IMR-90 (cell line): ENCODE data around the gene FIBIN. TPM values are rescaled to one million over a fixed set of nuclear protein-coding genes. Genes with fewer than 3 reads are reported as not detected.

ENCODE experiments used
- ATAC-seq: fragments of 200-7000 bp; cut with Tn5 transposase; 2 replicates; pipeline ENCODE4 v1.9.1; 2020; ENCODE audit warnings: low read depth, mild to moderate bottlenecking, moderate library complexity
- BruUV-seq: library from RNA; stranded (reverse); fragments of 400-500 nt; replicated peaks from 2 replicates; lab custom pipeline; 2021; lab: Mats Ljungman, UMichigan
- CTCF ChIA-PET: fragments of 300-600 bp; formaldehyde crosslinking; extraction: SDS; loops from one replicate; lab custom pipeline; 2021; ENCODE audit warnings: antibody characterized with exemption; lab: Yijun Ruan, JAX
- POLR2A ChIA-PET: fragments of 300-600 bp; sonication (Branson Sonifier 250); formaldehyde crosslinking; loops from one replicate; lab custom pipeline; 2022; ENCODE audit warnings: antibody characterized with exemption; ENCODE audit not compliant: unreplicated experiment; lab: Charles Lee
- DNase-seq: peaks from one replicate; pipeline ENCODE4 v3.0.0; 2013
- H2AFZ ChIP-seq: replicated peaks from 2 replicates; pipeline ENCODE3; 2013; ENCODE audit warnings: low read length, mild to moderate bottlenecking; ENCODE audit not compliant: poor library complexity
- H2AK5ac ChIP-seq: 2 replicates; pipeline ENCODE4 v1.6.1; 2013; ENCODE audit warnings: low read depth, low read length, inconsistent platforms
- H2AK9ac ChIP-seq: replicated peaks from 2 replicates; pipeline ENCODE3; 2013; ENCODE audit warnings: mild to moderate bottlenecking, low read depth, low read length, moderate library complexity; ENCODE audit not compliant: poor library complexity
- H2BK120ac ChIP-seq: 2 replicates; pipeline ENCODE4 v1.6.1; 2013; ENCODE audit warnings: low read depth, low read length, inconsistent platforms
- H2BK15ac ChIP-seq: 3 replicates; pipeline ENCODE4 v1.6.1; 2013; ENCODE audit warnings: low read depth, low read length, inconsistent platforms
- H2BK20ac ChIP-seq: 2 replicates; pipeline ENCODE4 v1.6.1; 2013; ENCODE audit warnings: low read depth, mild to moderate bottlenecking, inconsistent platforms, low read length, moderate library complexity
- H2BK5ac ChIP-seq: 2 replicates; pipeline ENCODE4 v1.6.1; 2013; ENCODE audit warnings: mild to moderate bottlenecking, low read depth, low read length, inconsistent platforms; ENCODE audit not compliant: poor library complexity, severe bottlenecking
- H3K14ac ChIP-seq: replicated peaks from 2 replicates; pipeline ENCODE4 v1.6.1; 2013; ENCODE audit warnings: low read depth, low read length, inconsistent platforms
- H3K18ac ChIP-seq: 2 replicates; pipeline ENCODE4 v1.6.1; 2013; ENCODE audit warnings: low read depth, low read length, control low read depth
- H3K23ac ChIP-seq: 2 replicates; pipeline ENCODE4 v1.6.1; 2013; ENCODE audit warnings: low read depth, low read length, inconsistent platforms
- H3K27ac ChIP-seq: 2 replicates; pipeline ENCODE4 v1.5.1; 2013; ENCODE audit warnings: mild to moderate bottlenecking, control low read depth, low read length; ENCODE audit not compliant: insufficient read depth
- H3K27me3 ChIP-seq: 2 replicates; pipeline ENCODE4 v1.6.1; 2013; ENCODE audit warnings: low read length; ENCODE audit not compliant: control insufficient read depth, insufficient read depth
- H3K36me3 ChIP-seq: 2 replicates; pipeline ENCODE4 v1.6.1; 2013; ENCODE audit warnings: low read length, mixed read lengths; ENCODE audit not compliant: control insufficient read depth, insufficient read depth
- H3K4ac ChIP-seq: 2 replicates; pipeline ENCODE4 v1.6.1; 2013; ENCODE audit warnings: low read depth, low read length, inconsistent platforms
- H3K4me1 ChIP-seq: 2 replicates; pipeline ENCODE4 v1.6.1; 2013; ENCODE audit warnings: low read length, mixed read lengths; ENCODE audit not compliant: control insufficient read depth, insufficient read depth
- H3K4me2 ChIP-seq: 2 replicates; pipeline ENCODE4 v1.6.1; 2013; ENCODE audit warnings: low read depth, mild to moderate bottlenecking, control low read depth, low read length, moderate library complexity
- H3K4me3 ChIP-seq: 2 replicates; pipeline ENCODE4 v1.5.1; 2013; ENCODE audit warnings: low read depth, mild to moderate bottlenecking, control low read depth, low read length, moderate library complexity; ENCODE audit not compliant: insufficient read depth
- H3K56ac ChIP-seq: 2 replicates; pipeline ENCODE4 v1.6.1; 2013; ENCODE audit warnings: low read length, inconsistent platforms; ENCODE audit not compliant: insufficient read depth; ENCODE audit errors: extremely low read depth
- H3K79me1 ChIP-seq, 2 experiments: 2 replicates each; pipeline ENCODE4 v1.6.1; 2013; ENCODE audit warnings: low read length in 2 of 2, inconsistent platforms in 1 of 2, low read depth in 1 of 2
- H3K9ac ChIP-seq: 2 replicates; pipeline ENCODE4 v1.6.1; 2013; ENCODE audit warnings: low read depth, low read length, control low read depth
- H3K9me1 ChIP-seq: 2 replicates; pipeline ENCODE4 v1.6.1; 2013; ENCODE audit warnings: low read length, inconsistent platforms; ENCODE audit not compliant: insufficient read depth
- H3K9me3 ChIP-seq: 2 replicates; pipeline ENCODE4 v1.6.1; 2013; ENCODE audit warnings: low read length; ENCODE audit not compliant: control insufficient read depth, insufficient read depth
- H4K20me1 ChIP-seq: 2 replicates; pipeline ENCODE4 v1.6.1; 2013; ENCODE audit warnings: low read length, inconsistent platforms; ENCODE audit not compliant: insufficient read depth
- H4K5ac ChIP-seq: 2 replicates; pipeline ENCODE4 v1.6.1; 2013; ENCODE audit warnings: mild to moderate bottlenecking, low read depth, low read length, control low read depth
- H4K8ac ChIP-seq, 2 experiments: 2 replicates each; pipeline ENCODE4 v1.6.1; 2013; ENCODE audit warnings: low read depth in 2 of 2, low read length in 2 of 2, control low read depth in 1 of 2, inconsistent platforms in 1 of 2
- H4K91ac ChIP-seq: 2 replicates; pipeline ENCODE4 v1.6.1; 2013; ENCODE audit warnings: low read depth, low read length, inconsistent platforms; ENCODE audit not compliant: insufficient read depth
- BHLHE40 ChIP-seq: fragments of 150-350 bp; IDR thresholded peaks from 2 replicates; pipeline ENCODE4 v1.6.1; 2016; ENCODE audit warnings: mild to moderate bottlenecking, low read depth, low read length
- CEBPB ChIP-seq: IDR thresholded peaks from 2 replicates; pipeline ENCODE4 v1.6.1; 2012; ENCODE audit warnings: low read depth, low read length, improper control_type of control experiment
- FOS ChIP-seq: fragments of 150-350 bp; IDR thresholded peaks from 2 replicates; pipeline ENCODE4 v1.6.1; 2016; ENCODE audit warnings: low read depth, low read length
- MAFK ChIP-seq: IDR thresholded peaks from 2 replicates; pipeline ENCODE4 v1.6.1; 2012; ENCODE audit warnings: low read depth, low read length, improper control_type of control experiment
- MAZ ChIP-seq: IDR thresholded peaks from 2 replicates; pipeline ENCODE4 v1.6.1; 2012; ENCODE audit warnings: low read depth, mild to moderate bottlenecking, low read length, improper control_type of control experiment, moderate library complexity, borderline replicate concordance
- POLR2A ChIP-seq: IDR thresholded peaks from 2 replicates; pipeline ENCODE4 v1.6.1; 2012; ENCODE audit warnings: mild to moderate bottlenecking, low read depth, low read length
- RAD21 ChIP-seq: IDR thresholded peaks from 2 replicates; pipeline ENCODE4 v1.6.1; 2012; ENCODE audit warnings: low read length, improper control_type of control experiment
- RCOR1 ChIP-seq: IDR thresholded peaks from 2 replicates; pipeline ENCODE4 v1.6.1; 2012; ENCODE audit warnings: mild to moderate bottlenecking, low read length, improper control_type of control experiment; ENCODE audit not compliant: insufficient replicate concordance
- RFX5 ChIP-seq: IDR thresholded peaks from 2 replicates; pipeline ENCODE4 v1.8.0; 2012; ENCODE audit warnings: low read depth, mild to moderate bottlenecking, low read length, moderate library complexity
- WGBS, 2 experiments: methylation state at CpG; one replicate each; pipeline versions ENCODE4 v1.1.5 to v1.1.7; 2013; ENCODE audit warnings: missing lambda C conversion rate in 2 of 2; ENCODE audit not compliant: insufficient read length in 1 of 2; ENCODE audit errors: extremely low coverage in 2 of 2; 5-methylcytosine and 5-hydroxymethylcytosine counted together
- dilution Hi-C: fragments of 300-500 bp; cut with HindIII; formaldehyde crosslinking; loops from one replicate; pipeline ENCODE4 v1.14.3; 2018; ENCODE audit warnings: low sequenced_read_pairs; ENCODE audit not compliant: unreplicated experiment
- in situ Hi-C: fragments of 300-500 bp; cut with MboI; formaldehyde crosslinking; loops from 3 replicates; pipeline ENCODE4 v1.14.3; 2019; ENCODE audit warnings: low sequenced_read_pairs, inconsistent platforms, mixed read lengths
- intact Hi-C: fragments of 100-400 bp; cut with micrococcal nuclease; formaldehyde crosslinking; loops from 2 replicates; pipeline ENCODE4 v1.10.0; 2022
- polyA plus RNA-seq, 3 experiments: library from polyadenylated mRNA; depleted of rRNA; stranded (reverse); fragments of >200 nt; gene quantifications; 2 replicates each; pipeline ENCODE4 v1.2.3, GENCODE V29; 2012; ENCODE audit warnings: low replicate concordance in 1 of 3
- total RNA-seq: library from RNA; depleted of rRNA; stranded (reverse); fragments of >200 nt; gene quantifications from 2 replicates; pipeline ENCODE4 v1.2.3, GENCODE V29; 2012

FIBIN gene
- total and polyA plus RNA-seq, 2 of the 4 experiments (the other 2 are of a cell fraction), result 5.7 to 6.1 TPM

- Histone ChIP-seq H3K4ac (no peak overlapping the region), H4K20me1 (no peaks in the 10 kb centered on the region), H3K14ac (no peak overlapping the region), H3K4me1 (peaks cover 21% of the 10 kb centered on the region), H2BK20ac (0 out of 2 replicates have a peak overlapping the region, but pooled peaks have one; percentile 44), H2BK120ac (no peak overlapping the region), H4K5ac (no peak overlapping the region), H3K9ac (no peak overlapping the region), H3K4me3 (no peak overlapping the region), H3K9me3 (no peaks in the 10 kb centered on the region), H2BK15ac (no peak overlapping the region), H2AFZ (no peak overlapping the region), H2AK5ac (no peak overlapping the region), H3K56ac (no peak overlapping the region), H3K18ac (no peak overlapping the region), H3K27me3 (no peaks in the 10 kb centered on the region), H3K27ac (no peak overlapping the region), H3K36me3 (no peaks in the 10 kb centered on the region), H2AK9ac (no peak overlapping the region), H3K4me2 (no peak overlapping the region), H4K91ac (no peak overlapping the region), H4K8ac (no peak overlapping the region), H2BK5ac (no peak overlapping the region), H3K23ac (no peak overlapping the region), H3K9me1 (peaks cover 4% of the 10 kb centered on the region), H3K79me1 (no peaks in the 10 kb centered on the region)
- intact Hi-C loops, result loop anchor here (1.0 to 5.0 kb wide), 3 partner anchors 17 to 210 kb away; no protein-coding TSS in a partner anchor
- CTCF ChIA-PET, result interaction anchor here (0.6 to 1.3 kb wide), 5 partner anchors 18 to 194 kb away, joined by 3 read pairs; no protein-coding TSS in a partner anchor
- ATAC-seq (peak; percentile 91), DNase-seq (peak; percentile 100)
- no CpG with 5 or more reads among the region's 2 CpGs for WGBS, 2 experiments
- no TSS peak for BruUV-seq
- dilution Hi-C loops, result no loop called here
- in situ Hi-C loops, result no loop called here
- POLR2A ChIA-PET, result interaction anchor here (0.6 kb wide), 1 partner anchor 254 kb away, joined by 3 read pairs; no protein-coding TSS in a partner anchor
- no peak for TF ChIP-seq POLR2A
- 0 out of 2 replicates have a peak, but pooled peaks have one; percentile 22 for TF ChIP-seq MAZ
- TF ChIP-seq RCOR1, result peak; percentile 95
- TF ChIP-seq BHLHE40, result peak; percentile 76
- TF ChIP-seq RFX5, result no peak
- TF ChIP-seq FOS, result peak; percentile 90
- peak; percentile 99 for TF ChIP-seq CEBPB
- 0 out of 2 replicates have a peak, but pooled peaks have one; percentile 23 for TF ChIP-seq MAFK
- peak; percentile 13 for TF ChIP-seq RAD21
Measured at GRCh38 chr11:26947379-26947844, 46.5 kb upstream of the FIBIN start.
